A549 (cell line): ENCODE results near the gene GRIK5. TPM values are rescaled to one million over a fixed set of nuclear protein-coding genes. Genes with fewer than 3 reads are reported as not detected.
A peak's percentile ranks its signal among the peaks of the same experiment; 100 is the strongest.

Experiments
- ATAC-seq, 2 experiments: fragments of 200-7000 bp in 1 of 2; fragments of >200 bp in 1 of 2; cut with Nextera tagmentation in 1 of 2; cut with Tn5 transposase in 1 of 2; 3 replicates each; pipeline versions ENCODE4 v1.8.0 to v1.9.1; 2018 to 2020; ENCODE audit warnings: mild to moderate bottlenecking in 1 of 2, moderate library complexity in 1 of 2
- CTCF ChIA-PET: fragments of 300-600 bp; sonication (Branson Sonifier 250); formaldehyde crosslinking; extraction: SDS; loops from one replicate; lab custom pipeline; 2021; ENCODE audit warnings: antibody characterized with exemption, inconsistent platforms; lab: Yijun Ruan, JAX
- POLR2A ChIA-PET: fragments of 350-600 bp; formaldehyde crosslinking; extraction: SDS; loops from one replicate; lab custom pipeline; 2021; ENCODE audit warnings: antibody characterized with exemption, inconsistent platforms; lab: Yijun Ruan, JAX
- DNase-seq, 2 experiments: peaks; one replicate each; pipeline versions ENCODE4 v3.0.0 to v3.0.0-alpha.2; 2011 to 2016; ENCODE audit warnings: low read depth in 1 of 2, low spot score in 1 of 2
- FAIRE-seq: peaks from 2 replicates; lab custom pipeline; 2011; peaks lifted over from hg19 to GRCh38; lab: Jason Lieb, UNC
- H3K27ac ChIP-seq, 2 experiments: fragments of >200 bp; sonication (Bioruptor Twin); formaldehyde crosslinking; 3 replicates each; pipeline ENCODE4 v1.5.1; 2016 to 2017
- H3K4me1 ChIP-seq: fragments of >200 bp; sonication (Bioruptor Twin); formaldehyde crosslinking; 3 replicates; pipeline ENCODE4 v1.6.1; 2016
- H3K4me2 ChIP-seq: fragments of >200 bp; sonication (Bioruptor Twin); formaldehyde crosslinking; 3 replicates; pipeline ENCODE4 v1.6.1; 2016
- H3K4me3 ChIP-seq: fragments of >200 bp; sonication (Bioruptor Twin); formaldehyde crosslinking; 3 replicates; pipeline ENCODE4 v1.5.1; 2016
- H3K9me3 ChIP-seq: fragments of >200 bp; sonication (Bioruptor Twin); formaldehyde crosslinking; 3 replicates; pipeline ENCODE4 v1.6.1; 2016
- ESRRA ChIP-seq: fragments of 150-350 bp; IDR thresholded peaks from 2 replicates; pipeline ENCODE4 v1.6.1; 2014; ENCODE audit warnings: mild to moderate bottlenecking, low read length, borderline replicate concordance
- FOSB ChIP-seq: fragments of 250-450 bp; sonication (Bioruptor Pico); IDR thresholded peaks from 2 replicates; pipeline ENCODE4 v1.5.0; 2020; ENCODE audit warnings: mild to moderate bottlenecking, moderate library complexity
- FOSL2 ChIP-seq, 2 experiments: fragments of 450-650 bp in 1 of 2; fragments of >200 bp in 1 of 2; sonication (Bioruptor Twin) in 1 of 2; formaldehyde crosslinking; IDR thresholded peaks; 2 replicates each; pipeline versions ENCODE4 v1.5.0 to v1.6.1; 2016 to 2020; ENCODE audit warnings: mild to moderate bottlenecking in 1 of 2, moderate library complexity in 1 of 2
- FOXS1 ChIP-seq: fragments of 250-450 bp; sonication (Bioruptor Pico); IDR thresholded peaks from 2 replicates; pipeline ENCODE4 v1.5.0; 2020; ENCODE audit warnings: mild to moderate bottlenecking, moderate library complexity
- GATA3 ChIP-seq: IDR thresholded peaks from 2 replicates; pipeline ENCODE4 v1.6.1; 2012; ENCODE audit warnings: borderline replicate concordance
- HEYL ChIP-seq: fragments of 250-450 bp; sonication (Bioruptor Pico); IDR thresholded peaks from 2 replicates; pipeline ENCODE4 v1.8.0; 2021; ENCODE audit warnings: mild to moderate bottlenecking, moderate library complexity
- HOXB13 ChIP-seq: fragments of 250-450 bp; sonication (Bioruptor Pico); IDR thresholded peaks from 2 replicates; pipeline ENCODE4 v1.5.0; 2020; ENCODE audit warnings: low read depth, mild to moderate bottlenecking, moderate library complexity
- KDM5A ChIP-seq: fragments of 200-600 bp; sonication (generic); IDR thresholded peaks from 2 replicates; pipeline ENCODE4 v1.6.1; 2016; ENCODE audit warnings: antibody characterized with exemption, mild to moderate bottlenecking
- MAFK ChIP-seq: fragments of 450-650 bp; IDR thresholded peaks from 2 replicates; pipeline ENCODE4 v1.6.1; 2014; ENCODE audit not compliant: partially characterized antibody
- MYC ChIP-seq: IDR thresholded peaks from 2 replicates; pipeline ENCODE4 v1.6.1; 2012; ENCODE audit warnings: mild to moderate bottlenecking, inconsistent platforms, low read length, improper control_type of control experiment, borderline replicate concordance
- NFE2L2 ChIP-seq: fragments of 150-350 bp; conservative IDR thresholded peaks from 2 replicates; pipeline ENCODE4 v1.6.1; 2014; ENCODE audit warnings: low read length
- PHF8 ChIP-seq: fragments of 200-600 bp; sonication (generic); IDR thresholded peaks from 2 replicates; pipeline ENCODE4 v1.6.1; 2016; ENCODE audit warnings: low read depth, mild to moderate bottlenecking, antibody characterized with exemption, moderate library complexity, borderline replicate concordance
- RCOR1 ChIP-seq: fragments of 150-350 bp; IDR thresholded peaks from 2 replicates; pipeline ENCODE4 v1.6.1; 2014; ENCODE audit warnings: antibody characterized with exemption, low read length, low read depth
- SMC3 ChIP-seq: fragments of >200 bp; sonication (Bioruptor Twin); formaldehyde crosslinking; IDR thresholded peaks from 3 replicates; pipeline ENCODE4 v1.6.1; 2018; ENCODE audit warnings: inconsistent platforms
- TP53 ChIP-seq: fragments of 250-450 bp; sonication (Bioruptor Pico); IDR thresholded peaks from 2 replicates; pipeline ENCODE4 v1.5.0; 2021; ENCODE audit warnings: mild to moderate bottlenecking, moderate library complexity
- ZSCAN20 ChIP-seq: fragments of 250-450 bp; sonication (Bioruptor Pico); IDR thresholded peaks from 2 replicates; pipeline ENCODE4 v1.8.0; 2022; ENCODE audit warnings: mild to moderate bottlenecking, moderate library complexity
- WGBS: methylation state at CpG from one replicate; pipeline ENCODE4 v1.1.6; 2017; ENCODE audit errors: missing lambda C conversion rate; 5-methylcytosine and 5-hydroxymethylcytosine counted together
- polyA plus RNA-seq, 4 experiments: library from polyadenylated mRNA; depleted of rRNA in 3 of 4; stranded (reverse); fragments of >200 nt; fragmentation: RNase III in 1 of 4; extraction: RNeasy Plus Mini Kit Qiagen cat#74134 plus additional on column Dnase treatment in 1 of 4; gene quantifications; 2 replicates in 3 of 4; 3 replicates in 1 of 4; pipeline ENCODE4 v1.2.3, GENCODE V29; 2011 to 2017
- TF ChIP-seq, protein P1 (sequence below): IDR thresholded peaks from 2 replicates; pipeline ENCODE4 v1.6.1; 2012; ENCODE audit warnings: low read depth, borderline replicate concordance
- TF ChIP-seq, protein P2 (sequence below): fragments of 450-650 bp; IDR thresholded peaks from 2 replicates; pipeline ENCODE4 v1.6.1; 2014; ENCODE audit warnings: antibody characterized with exemption
- TF ChIP-seq, protein P3 (sequence below): fragments of 200-600 bp; sonication (generic); IDR thresholded peaks from 2 replicates; pipeline ENCODE4 v1.6.1; 2016; ENCODE audit warnings: antibody characterized with exemption, mild to moderate bottlenecking, moderate library complexity
- TF ChIP-seq, protein P4 (sequence below): fragments of 250-450 bp; sonication (Bioruptor Pico); IDR thresholded peaks from 2 replicates; pipeline ENCODE4 v1.5.0; 2020; ENCODE audit warnings: low read depth, mild to moderate bottlenecking, moderate library complexity
- TF ChIP-seq, protein P5 (sequence below): IDR thresholded peaks from 2 replicates; pipeline ENCODE4 v1.6.1; 2012

Gene GRIK5
- polyA plus RNA-seq, 2 of the 4 experiments (the other 2 are of a cell fraction) = 0.22 to 0.54 TPM

DNA sequence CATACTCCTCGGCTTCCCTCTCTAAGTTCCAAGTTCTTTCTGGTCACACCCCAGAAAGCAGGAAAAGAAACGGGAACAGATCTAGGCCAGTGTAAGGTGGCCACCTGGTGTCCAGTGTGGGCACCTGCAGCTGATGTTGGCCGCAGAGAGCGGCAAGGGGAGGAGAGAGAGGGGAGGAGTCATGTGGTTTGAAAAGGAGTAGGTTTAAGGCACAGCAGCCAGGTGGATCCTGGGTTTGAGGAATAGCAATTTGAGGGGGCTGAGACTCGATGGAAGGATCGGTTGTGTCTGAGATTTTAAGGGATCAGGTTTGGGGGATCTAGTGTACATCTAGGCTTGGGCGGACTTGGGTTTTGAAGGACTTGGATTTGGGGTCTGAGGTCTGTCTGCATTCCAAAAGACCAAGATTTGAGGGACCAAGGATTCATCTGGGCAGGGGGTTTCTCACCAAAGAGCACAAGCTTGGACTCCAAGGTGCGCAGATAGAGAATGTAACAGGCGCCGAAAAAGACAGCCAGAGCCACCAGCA is 112.1 kb downstream of the GRIK5 start (continued):
- TF ChIP-seq HOXB13 (CRISPR knock-in tag) = no peak
- no peak for TF ChIP-seq NFE2L2
- TF ChIP-seq, protein P1, sequence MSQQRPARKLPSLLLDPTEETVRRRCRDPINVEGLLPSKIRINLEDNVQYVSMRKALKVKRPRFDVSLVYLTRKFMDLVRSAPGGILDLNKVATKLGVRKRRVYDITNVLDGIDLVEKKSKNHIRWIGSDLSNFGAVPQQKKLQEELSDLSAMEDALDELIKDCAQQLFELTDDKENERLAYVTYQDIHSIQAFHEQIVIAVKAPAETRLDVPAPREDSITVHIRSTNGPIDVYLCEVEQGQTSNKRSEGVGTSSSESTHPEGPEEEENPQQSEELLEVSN = 0 out of 2 replicates have a peak, but pooled peaks have one; percentile 42
- TF ChIP-seq ESRRA = peak; percentile 23; the same call in 1 of the 2 replicates
- TF ChIP-seq SMC3 = peak; percentile 79

DNA sequence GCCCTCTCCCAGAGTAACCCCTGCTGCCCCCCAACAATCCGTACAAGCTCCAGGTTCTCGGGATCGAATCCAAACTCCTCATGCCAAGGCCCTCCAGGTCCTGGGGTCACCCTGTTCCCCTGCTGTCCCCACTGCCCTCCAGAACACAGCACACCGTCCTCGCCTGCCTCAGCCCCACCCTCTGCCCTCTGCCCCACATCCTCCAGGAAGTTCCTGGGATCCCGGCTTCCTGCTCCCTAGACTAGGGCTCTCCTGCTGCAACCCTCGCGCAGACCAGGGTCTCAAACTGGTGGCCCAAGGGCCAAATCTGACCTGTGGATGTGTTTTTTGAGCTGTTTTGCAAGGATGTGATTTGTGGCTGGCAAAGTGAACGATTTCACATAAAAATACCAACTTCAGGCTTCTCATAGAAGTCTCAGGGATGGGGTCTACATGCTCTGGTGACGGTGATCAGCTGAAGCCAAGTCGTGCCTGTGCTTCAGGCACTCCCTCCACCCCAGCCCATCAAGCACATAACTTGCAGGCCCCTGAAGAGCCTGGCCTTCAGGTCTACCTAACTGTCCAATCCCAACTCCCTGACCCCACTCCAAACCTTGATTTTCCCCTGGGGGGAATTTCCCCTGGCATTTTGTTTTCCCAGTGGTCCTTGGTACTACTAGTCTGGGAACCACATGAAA is 112.7 kb downstream of the GRIK5 start:
- TF ChIP-seq HEYL (CRISPR knock-in tag) (no peak), RCOR1 (no peak), ZSCAN20 (CRISPR knock-in tag) (no peak), FOSB (CRISPR knock-in tag) (no peak), FOXS1 (no peak), MYC (no peak), TP53 (CRISPR knock-in tag) (no peak), KDM5A (no peak), MAFK (no peak), GATA3 (no peak), PHF8 (no peak), FOSL2 (IDR thresholded peaks at IDR 0.05) (no peak), FOSL2 (CRISPR knock-in tag; IDR thresholded peaks at IDR 0.05) (no peak)
- TF ChIP-seq, protein P2, sequence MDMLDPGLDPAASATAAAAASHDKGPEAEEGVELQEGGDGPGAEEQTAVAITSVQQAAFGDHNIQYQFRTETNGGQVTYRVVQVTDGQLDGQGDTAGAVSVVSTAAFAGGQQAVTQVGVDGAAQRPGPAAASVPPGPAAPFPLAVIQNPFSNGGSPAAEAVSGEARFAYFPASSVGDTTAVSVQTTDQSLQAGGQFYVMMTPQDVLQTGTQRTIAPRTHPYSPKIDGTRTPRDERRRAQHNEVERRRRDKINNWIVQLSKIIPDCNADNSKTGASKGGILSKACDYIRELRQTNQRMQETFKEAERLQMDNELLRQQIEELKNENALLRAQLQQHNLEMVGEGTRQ = no peak
- TF ChIP-seq, protein P3, sequence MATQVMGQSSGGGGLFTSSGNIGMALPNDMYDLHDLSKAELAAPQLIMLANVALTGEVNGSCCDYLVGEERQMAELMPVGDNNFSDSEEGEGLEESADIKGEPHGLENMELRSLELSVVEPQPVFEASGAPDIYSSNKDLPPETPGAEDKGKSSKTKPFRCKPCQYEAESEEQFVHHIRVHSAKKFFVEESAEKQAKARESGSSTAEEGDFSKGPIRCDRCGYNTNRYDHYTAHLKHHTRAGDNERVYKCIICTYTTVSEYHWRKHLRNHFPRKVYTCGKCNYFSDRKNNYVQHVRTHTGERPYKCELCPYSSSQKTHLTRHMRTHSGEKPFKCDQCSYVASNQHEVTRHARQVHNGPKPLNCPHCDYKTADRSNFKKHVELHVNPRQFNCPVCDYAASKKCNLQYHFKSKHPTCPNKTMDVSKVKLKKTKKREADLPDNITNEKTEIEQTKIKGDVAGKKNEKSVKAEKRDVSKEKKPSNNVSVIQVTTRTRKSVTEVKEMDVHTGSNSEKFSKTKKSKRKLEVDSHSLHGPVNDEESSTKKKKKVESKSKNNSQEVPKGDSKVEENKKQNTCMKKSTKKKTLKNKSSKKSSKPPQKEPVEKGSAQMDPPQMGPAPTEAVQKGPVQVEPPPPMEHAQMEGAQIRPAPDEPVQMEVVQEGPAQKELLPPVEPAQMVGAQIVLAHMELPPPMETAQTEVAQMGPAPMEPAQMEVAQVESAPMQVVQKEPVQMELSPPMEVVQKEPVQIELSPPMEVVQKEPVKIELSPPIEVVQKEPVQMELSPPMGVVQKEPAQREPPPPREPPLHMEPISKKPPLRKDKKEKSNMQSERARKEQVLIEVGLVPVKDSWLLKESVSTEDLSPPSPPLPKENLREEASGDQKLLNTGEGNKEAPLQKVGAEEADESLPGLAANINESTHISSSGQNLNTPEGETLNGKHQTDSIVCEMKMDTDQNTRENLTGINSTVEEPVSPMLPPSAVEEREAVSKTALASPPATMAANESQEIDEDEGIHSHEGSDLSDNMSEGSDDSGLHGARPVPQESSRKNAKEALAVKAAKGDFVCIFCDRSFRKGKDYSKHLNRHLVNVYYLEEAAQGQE = no peak
- TF ChIP-seq, protein P4, sequence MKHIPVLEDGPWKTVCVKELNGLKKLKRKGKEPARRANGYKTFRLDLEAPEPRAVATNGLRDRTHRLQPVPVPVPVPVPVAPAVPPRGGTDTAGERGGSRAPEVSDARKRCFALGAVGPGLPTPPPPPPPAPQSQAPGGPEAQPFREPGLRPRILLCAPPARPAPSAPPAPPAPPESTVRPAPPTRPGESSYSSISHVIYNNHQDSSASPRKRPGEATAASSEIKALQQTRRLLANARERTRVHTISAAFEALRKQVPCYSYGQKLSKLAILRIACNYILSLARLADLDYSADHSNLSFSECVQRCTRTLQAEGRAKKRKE = no peak
- TF ChIP-seq, protein P5, sequence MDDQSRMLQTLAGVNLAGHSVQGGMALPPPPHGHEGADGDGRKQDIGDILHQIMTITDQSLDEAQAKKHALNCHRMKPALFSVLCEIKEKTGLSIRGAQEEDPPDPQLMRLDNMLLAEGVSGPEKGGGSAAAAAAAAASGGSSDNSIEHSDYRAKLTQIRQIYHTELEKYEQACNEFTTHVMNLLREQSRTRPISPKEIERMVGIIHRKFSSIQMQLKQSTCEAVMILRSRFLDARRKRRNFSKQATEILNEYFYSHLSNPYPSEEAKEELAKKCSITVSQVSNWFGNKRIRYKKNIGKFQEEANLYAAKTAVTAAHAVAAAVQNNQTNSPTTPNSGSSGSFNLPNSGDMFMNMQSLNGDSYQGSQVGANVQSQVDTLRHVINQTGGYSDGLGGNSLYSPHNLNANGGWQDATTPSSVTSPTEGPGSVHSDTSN = no peak
- peaks cover 13% of the 10 kb centered on the region for H3K4me1 ChIP-seq
- no peak overlapping the region for H3K4me3 ChIP-seq
- WGBS = 82% methylated on average over 11 of the region's 11 CpGs
- FAIRE-seq (no peak), DNase-seq (no peak), ATAC-seq (peak in 1 of 2 experiments; percentile 0; a peak in 4 of 6 replicates)
- H3K27ac ChIP-seq = peak overlapping the region; percentile 31 to 64; a peak in 5 of 6 replicates
- ChIA-PET CTCF (interaction anchor here (0.6 to 4.3 kb wide), 51 partner anchors 9 to 439 kb away, joined by 3 to 97 read pairs (median 5); partner anchors contain the start of genes CD79A, ERFL and RPS19), POLR2A (interaction anchor here (0.7 to 4.0 kb wide), 4 partner anchors 82 to 97 kb away, joined by 3 to 34 read pairs (median 14); partner anchors contain the start of gene RPS19)
- peak overlapping the region; percentile 82 for H3K4me2 ChIP-seq
- H3K9me3 ChIP-seq = no peaks in the 10 kb centered on the region
